HCT116 (cell line): Measurements from ENCODE around the gene CCDC86. TPM values are rescaled to one million over a fixed set of nuclear protein-coding genes. Genes with fewer than 3 reads are reported as not detected.

Experiments used
- ATAC-seq: fragments of 200-7000 bp; cut with Tn5 transposase; 2 replicates; pipeline ENCODE4 v1.9.1; 2020; ENCODE audit warnings: mild to moderate bottlenecking, moderate library complexity
- BruUV-seq: library from RNA; stranded (reverse); fragments of 400-500 nt; replicated peaks from 2 replicates; lab custom pipeline; 2021; lab: Mats Ljungman, UMichigan
- CTCF ChIA-PET: fragments of 300-600 bp; sonication (Branson Sonifier 250); formaldehyde crosslinking; loops from one replicate; lab custom pipeline; 2021; ENCODE audit warnings: antibody characterized with exemption; lab: Charles Lee
- POLR2A ChIA-PET: fragments of 300-600, 350-600 bp; sonication (Branson Sonifier 250); formaldehyde crosslinking; loops from one replicate; lab custom pipeline; 2021; ENCODE audit warnings: antibody characterized with exemption; lab: Charles Lee
- RAD21 ChIA-PET, 2 experiments: fragments of 300-600 bp; sonication (Branson Sonifier 250); formaldehyde crosslinking; loops; one replicate each; lab custom pipeline; 2023; ENCODE audit warnings: low total read pairs in 2 of 2; ENCODE audit not compliant: uncharacterized antibody in 2 of 2, unreplicated experiment in 2 of 2, low non-redundant PET in 1 of 2; lab: Charles Lee
- DNase-seq: peaks from one replicate; pipeline ENCODE4 v3.0.0-alpha.2; 2010; ENCODE audit warnings: low read depth, low spot score
- H2AFZ ChIP-seq: fragments of 200-600 bp; shearing (Covaris generic), sonication (generic); 2 replicates; pipeline ENCODE4 v1.6.1; 2017; ENCODE audit warnings: low read depth, mixed run types, mixed read lengths, antibody characterized with exemption, low read length; ENCODE audit not compliant: poor library complexity, severe bottlenecking
- H3K27ac ChIP-seq: 2 replicates; pipeline ENCODE4 v1.5.1; 2012; ENCODE audit warnings: low read depth, low read length
- H3K27me3 ChIP-seq: fragments of 200-600 bp; sonication (generic); 2 replicates; pipeline ENCODE4 v1.6.1; 2016; ENCODE audit warnings: mixed run types, low read length, mixed read lengths; ENCODE audit not compliant: insufficient read depth
- H3K36me3 ChIP-seq, 2 experiments: fragments of 200-500 bp in 1 of 2; fragments of 200-600 bp in 1 of 2; sonication (Bioruptor generic) in 1 of 2; sonication (generic) in 1 of 2; 2 replicates each; pipeline versions ENCODE4 v1.5.1 to v1.6.1; 2014 to 2016; ENCODE audit warnings: low read length in 2 of 2, inconsistent platforms in 1 of 2, mixed read lengths in 1 of 2, mixed run types in 1 of 2; ENCODE audit not compliant: insufficient read depth in 2 of 2, control insufficient read depth in 1 of 2
- H3K4me1 ChIP-seq, 2 experiments: fragments of 200-600 bp in 1 of 2; sonication (generic) in 1 of 2; 2 replicates each; pipeline versions ENCODE4 v1.5.1 to v1.6.1; 2012 to 2017; ENCODE audit warnings: low read length in 2 of 2, inconsistent platforms in 1 of 2, mild to moderate bottlenecking in 1 of 2, mixed read lengths in 1 of 2, mixed run types in 1 of 2, moderate library complexity in 1 of 2; ENCODE audit not compliant: insufficient read depth in 2 of 2, control insufficient read depth in 1 of 2
- H3K4me2 ChIP-seq: fragments of 200-600 bp; sonication (generic); 2 replicates; pipeline ENCODE4 v1.6.1; 2017; ENCODE audit warnings: mixed run types, low read length, mixed read lengths
- H3K4me3 ChIP-seq, 2 experiments: fragments of 200-600 bp in 1 of 2; sonication (generic) in 1 of 2; replicated peaks in 1 of 2; 2 replicates each; pipeline ENCODE4 v1.5.1; 2011 to 2016; ENCODE audit warnings: low read length in 2 of 2, control low read depth in 1 of 2, low read depth in 1 of 2, mild to moderate bottlenecking in 1 of 2, mixed read lengths in 1 of 2, mixed run types in 1 of 2
- H3K79me2 ChIP-seq: fragments of 200-600 bp; sonication (generic); 2 replicates; pipeline ENCODE4 v1.6.1; 2017; ENCODE audit warnings: mild to moderate bottlenecking, mixed run types, low read length, moderate library complexity, mixed read lengths; ENCODE audit not compliant: insufficient read depth
- H3K9ac ChIP-seq: fragments of 200-600 bp; sonication (generic); 2 replicates; pipeline ENCODE4 v1.6.1; 2016; ENCODE audit warnings: low read length, mixed read lengths
- H3K9me2 ChIP-seq: fragments of 200-600 bp; sonication (generic), shearing (Covaris generic); 2 replicates; pipeline ENCODE4 v1.6.1; 2017; ENCODE audit warnings: mixed run types, mild to moderate bottlenecking, moderate library complexity; ENCODE audit not compliant: insufficient read depth
- H3K9me3 ChIP-seq, 2 experiments: fragments of 200-500 bp in 1 of 2; fragments of 200-600 bp in 1 of 2; sonication (Bioruptor generic) in 1 of 2; sonication (generic) in 1 of 2; 2 replicates each; pipeline ENCODE4 v1.6.1; 2014 to 2017; ENCODE audit warnings: low read length in 2 of 2, mixed read lengths in 2 of 2, inconsistent platforms in 1 of 2, low read depth in 1 of 2, mild to moderate bottlenecking in 1 of 2, mixed run types in 1 of 2, moderate library complexity in 1 of 2; ENCODE audit not compliant: control insufficient read depth in 1 of 2, insufficient read depth in 1 of 2
- H4K20me1 ChIP-seq: fragments of 200-600 bp; sonication (generic), shearing (Covaris generic); 2 replicates; pipeline ENCODE4 v1.6.1; 2017; ENCODE audit warnings: mixed run types, mild to moderate bottlenecking, moderate library complexity; ENCODE audit not compliant: insufficient read depth
- CBX3 ChIP-seq: IDR thresholded peaks from 2 replicates; pipeline ENCODE4 v1.6.1; 2012; ENCODE audit warnings: low read depth
- CEBPB ChIP-seq: IDR thresholded peaks from 2 replicates; pipeline ENCODE4 v1.6.1; 2012; ENCODE audit warnings: low read depth
- CTCF ChIP-seq, 3 experiments: fragments of 200-600 bp in 1 of 3; sonication (generic) in 1 of 3; IDR thresholded peaks in 2 of 3; conservative IDR thresholded peaks in 1 of 3; 2 replicates each; pipeline ENCODE4 v1.5.1; 2012 to 2017; ENCODE audit warnings: low read depth in 2 of 3, low read length in 2 of 3, antibody characterized with exemption in 1 of 3, borderline replicate concordance in 1 of 3, control low read depth in 1 of 3, mild to moderate bottlenecking in 1 of 3, mixed read lengths in 1 of 3, mixed run types in 1 of 3, moderate library complexity in 1 of 3; ENCODE audit not compliant: insufficient read depth in 1 of 3
- EZH2phosphoT487 ChIP-seq: fragments of 200-600 bp; IDR thresholded peaks from 2 replicates; pipeline ENCODE4 v1.6.1; 2018; ENCODE audit warnings: antibody characterized with exemption, borderline replicate concordance
- JUND ChIP-seq: IDR thresholded peaks from 2 replicates; pipeline ENCODE4 v1.6.1; 2012
- RAD21 ChIP-seq: IDR thresholded peaks from 2 replicates; pipeline ENCODE4 v1.6.1; 2012; ENCODE audit warnings: low read depth, mild to moderate bottlenecking
- SRF ChIP-seq: IDR thresholded peaks from 2 replicates; pipeline ENCODE4 v1.6.1; 2012; ENCODE audit warnings: low read depth
- YY1 ChIP-seq: IDR thresholded peaks from 2 replicates; pipeline ENCODE4 v1.6.1; 2011; ENCODE audit warnings: low read length, low read depth, moderate library complexity, mild to moderate bottlenecking; ENCODE audit not compliant: insufficient replicate concordance; ENCODE audit errors: extremely low read depth
- ZNF274 ChIP-seq: fragments of 200-500 bp; sonication (Bioruptor generic); IDR thresholded peaks from 2 replicates; pipeline ENCODE4 v1.6.1; 2014; ENCODE audit warnings: mild to moderate bottlenecking, low read depth, low read length, inconsistent platforms
- intact Hi-C: fragments of 100-400 bp; cut with micrococcal nuclease; formaldehyde crosslinking; loops from 2 replicates; pipeline ENCODE4 v1.10.0; 2022
- total RNA-seq: library from RNA; stranded (reverse); gene quantifications from one replicate; pipeline ENCODE4 v1.2.1, GENCODE V29; 2021; ENCODE audit not compliant: unreplicated experiment
- TF ChIP-seq, protein P1 (sequence below): IDR thresholded peaks from 2 replicates; pipeline ENCODE4 v1.6.1; 2012

Gene CCDC86
- total RNA-seq, 1 experiment from 2014 or later: 69.6 TPM

- CTCF ChIA-PET: no interaction called here
- BruUV-seq: no TSS peak
- RAD21 ChIA-PET: no interaction called here
- TF ChIP-seq CBX3: no peak
- no peak for TF ChIP-seq JUND
- no peak for TF ChIP-seq ZNF274
- no peak for TF ChIP-seq SRF
- no peak for TF ChIP-seq CEBPB
- TF ChIP-seq, protein P1, sequence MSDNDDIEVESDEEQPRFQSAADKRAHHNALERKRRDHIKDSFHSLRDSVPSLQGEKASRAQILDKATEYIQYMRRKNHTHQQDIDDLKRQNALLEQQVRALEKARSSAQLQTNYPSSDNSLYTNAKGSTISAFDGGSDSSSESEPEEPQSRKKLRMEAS: no peak
- no peak for TF ChIP-seq EZH2phosphoT487
- TF ChIP-seq, all 23 proteins: peak for 0
- H2AFZ ChIP-seq: no peak overlapping the region
- no peak overlapping the region for H3K9ac ChIP-seq
- no peak for ATAC-seq
- no peaks in the 10 kb centered on the region for H3K79me2 ChIP-seq
- no peaks in the 10 kb centered on the region for H3K27me3 ChIP-seq
- H3K4me1 ChIP-seq: no peaks in the 10 kb centered on the region
- no peak for DNase-seq
- POLR2A ChIA-PET: no interaction called here
- H3K9me3 ChIP-seq: no peaks in the 10 kb centered on the region
- no peaks in the 10 kb centered on the region for H3K9me2 ChIP-seq
- H3K27ac ChIP-seq: no peak overlapping the region
- intact Hi-C loops: no loop called here
- no peak overlapping the region for H3K4me3 ChIP-seq
- no peak overlapping the region for H3K4me2 ChIP-seq
- H4K20me1 ChIP-seq: no peaks in the 10 kb centered on the region
- peaks cover 4 to 5% of the 10 kb centered on the region in 2 experiments; a peak in 2 of 4 replicates for H3K36me3 ChIP-seq
Observed at GRCh38 chr11:60880643-60881282, 38.9 kb downstream of the CCDC86 start.

DNA sequence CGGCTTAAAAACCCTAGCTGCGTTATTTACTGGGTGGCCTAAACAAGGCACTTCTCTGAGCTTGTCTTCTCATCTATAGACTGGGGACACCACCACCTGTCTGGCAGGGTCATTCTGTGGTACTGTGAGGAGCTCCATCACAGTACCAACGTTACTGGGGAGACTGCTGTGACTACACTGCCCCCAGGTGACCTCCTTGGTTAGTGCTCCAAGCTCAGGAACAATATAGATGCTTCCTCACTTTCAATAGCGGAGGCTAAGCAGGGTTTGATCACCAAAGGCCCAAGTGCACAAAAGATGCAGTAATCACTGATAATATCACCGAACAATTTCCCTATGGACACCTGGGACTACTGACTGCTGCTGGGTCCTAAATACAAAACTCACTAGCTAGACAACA lies 45.6 kb downstream of the CCDC86 start:
- Histone ChIP-seq H2AFZ (no peak overlapping the region), H3K9ac (no peak overlapping the region), H3K4me1 (no peaks in the 10 kb centered on the region), H3K27ac (no peak overlapping the region), H3K4me3 (no peak overlapping the region), H3K9me3 (no peaks in the 10 kb centered on the region), H3K79me2 (no peaks in the 10 kb centered on the region), H4K20me1 (no peaks in the 10 kb centered on the region), H3K27me3 (no peaks in the 10 kb centered on the region), H3K36me3 (no peaks in the 10 kb centered on the region; a peak in 1 of 4 replicates), H3K9me2 (no peaks in the 10 kb centered on the region), H3K4me2 (no peak overlapping the region)
- RAD21 ChIA-PET: interaction anchor here (0.9 to 1.8 kb wide), 4 partner anchors 56 to 112 kb away, joined by 4 to 21 read pairs (median 10); no protein-coding TSS in a partner anchor
- ATAC-seq: peak; percentile 95
- BruUV-seq: no TSS peak
- TF ChIP-seq YY1 (no peak), RAD21 (peak; percentile 78), CTCF (IDR thresholded peaks at IDR 0.05 in 2 of 3, conservative IDR thresholded peaks at IDR 0.05 in 1 of 3; ENCODE audit: borderline replicate concordance in 1 of 3, insufficient read depth in 1 of 3, low read depth in 2 of 3, low read length in 2 of 3) (peak; percentile 61; a peak in 5 of 6 replicates)
- CTCF ChIA-PET: interaction anchor here (0.7 to 1.8 kb wide), 17 partner anchors 9 to 300 kb away, joined by 3 to 86 read pairs (median 4); partner anchors contain the start of genes MS4A15 and VPS37C
- intact Hi-C loops: loop anchor here (1.0 to 5.0 kb wide), 3 partner anchors 56 to 185 kb away; no protein-coding TSS in a partner anchor
- peak; percentile 31 for DNase-seq
- POLR2A ChIA-PET: interaction anchor here (0.6 to 1.7 kb wide), 3 partner anchors 18 to 112 kb away, joined by 3 to 5 read pairs (median 4); partner anchors contain the start of gene PRPF19
